HEK293 (cell line): ENCODE measurements around the gene ZNF608.
A peak's percentile ranks its signal among the peaks of the same experiment; 100 is the strongest.

Experiments used
- CTCF ChIA-PET: fragments of 350-600 bp; formaldehyde crosslinking; extraction: SDS; loops from one replicate; lab custom pipeline; 2021; ENCODE audit warnings: antibody characterized with exemption; lab: Yijun Ruan, JAX
- POLR2A ChIA-PET: fragments of 300-600 bp; formaldehyde crosslinking; extraction: SDS; loops from one replicate; lab custom pipeline; 2020; ENCODE audit warnings: antibody characterized with exemption, inconsistent platforms; lab: Yijun Ruan, JAX
- H3K27ac ChIP-seq: fragments of 200-500 bp; sonication (Bioruptor generic); 2 replicates; pipeline ENCODE4 v1.5.1; 2014; ENCODE audit warnings: low read depth, low read length, control low read depth, inconsistent platforms; ENCODE audit errors: extremely low read depth
- H3K36me3 ChIP-seq, 2 experiments: fragments of 200-500 bp in 1 of 2; sonication (Bioruptor generic) in 1 of 2; 1 replicate in 1 of 2; 2 replicates in 1 of 2; pipeline ENCODE4 v1.5.1; 2014 to 2017; ENCODE audit warnings: inconsistent platforms in 2 of 2, low read length in 2 of 2; ENCODE audit not compliant: control insufficient read depth in 2 of 2, insufficient read depth in 1 of 2
- H3K4me1 ChIP-seq: fragments of 200-500 bp; sonication (Bioruptor generic); 2 replicates; pipeline ENCODE4 v1.5.1; 2014; ENCODE audit warnings: mild to moderate bottlenecking, low read length, inconsistent platforms; ENCODE audit not compliant: control insufficient read depth, insufficient read depth
- H3K4me3 ChIP-seq: 2 replicates; pipeline ENCODE4 v1.5.1; 2011; ENCODE audit warnings: low read depth, mild to moderate bottlenecking, control low read depth, low read length, moderate library complexity
- H3K9me3 ChIP-seq: fragments of 200-500 bp; sonication (Bioruptor generic); 2 replicates; pipeline ENCODE4 v1.5.1; 2014; ENCODE audit warnings: low read depth, low read length, inconsistent platforms; ENCODE audit not compliant: control insufficient read depth, insufficient read depth
- HOXC10 ChIP-seq: sonication (generic); formaldehyde crosslinking; IDR thresholded peaks from 2 replicates; pipeline ENCODE4 v1.8.1; 2023; ENCODE audit warnings: mild to moderate bottlenecking, missing genetic modification reagents
- KLF10 ChIP-seq: fragments of 450-650 bp; IDR thresholded peaks from 2 replicates; pipeline ENCODE4 v1.5.1; 2018; ENCODE audit warnings: missing biosample characterization, mild to moderate bottlenecking, missing genetic modification characterization
- KLF9 ChIP-seq: fragments of 450-650 bp; formaldehyde crosslinking; IDR thresholded peaks from 2 replicates; pipeline ENCODE4 v1.5.1; 2016; ENCODE audit warnings: missing biosample characterization, missing genetic modification characterization, low read depth
- OSR2 ChIP-seq: fragments of 450-650 bp; formaldehyde crosslinking; IDR thresholded peaks from 2 replicates; pipeline ENCODE4 v1.5.1; 2016; ENCODE audit warnings: missing biosample characterization, missing genetic modification characterization
- OVOL3 ChIP-seq: fragments of 450-650 bp; formaldehyde crosslinking; IDR thresholded peaks from 2 replicates; pipeline ENCODE4 v1.5.1; 2016; ENCODE audit warnings: missing biosample characterization, missing genetic modification characterization
- PRDM1 ChIP-seq: fragments of 450-650 bp; formaldehyde crosslinking; IDR thresholded peaks from 2 replicates; pipeline ENCODE4; 2016; ENCODE audit warnings: missing biosample characterization, missing genetic modification characterization
- RBAK ChIP-seq: fragments of 450-650 bp; formaldehyde crosslinking; IDR thresholded peaks from 2 replicates; pipeline ENCODE4 v1.5.1; 2016; ENCODE audit warnings: missing biosample characterization, missing genetic modification characterization
- SCRT1 ChIP-seq: fragments of 450-650 bp; formaldehyde crosslinking; IDR thresholded peaks from 2 replicates; pipeline ENCODE4 v1.5.1; 2016; ENCODE audit warnings: missing biosample characterization, missing genetic modification characterization, borderline replicate concordance
- WT1 ChIP-seq: fragments of 450-650 bp; formaldehyde crosslinking; IDR thresholded peaks from 2 replicates; pipeline ENCODE4 v1.5.1; 2016; ENCODE audit warnings: missing biosample characterization, missing genetic modification characterization
- ZBTB11 ChIP-seq: fragments of 450-650 bp; formaldehyde crosslinking; conservative IDR thresholded peaks from 2 replicates; pipeline ENCODE4 v1.5.1; 2016; ENCODE audit warnings: low read depth, missing biosample characterization, missing genetic modification characterization
- ZFP69B ChIP-seq: fragments of 450-650 bp; formaldehyde crosslinking; IDR thresholded peaks from 2 replicates; pipeline ENCODE4 v1.5.1; 2016; ENCODE audit warnings: missing biosample characterization, missing genetic modification characterization
- ZIC2 ChIP-seq: fragments of 450-650 bp; formaldehyde crosslinking; IDR thresholded peaks from 2 replicates; pipeline ENCODE4 v1.5.1; 2016; ENCODE audit warnings: missing biosample characterization, missing genetic modification characterization
- ZNF114 ChIP-seq: fragments of 450-650 bp; formaldehyde crosslinking; IDR thresholded peaks from 2 replicates; pipeline ENCODE4 v1.5.0; 2017; ENCODE audit warnings: missing biosample characterization, missing genetic modification characterization
- ZNF174 ChIP-seq: fragments of 450-650 bp; formaldehyde crosslinking; IDR thresholded peaks from 2 replicates; pipeline ENCODE4 v1.5.0; 2017; ENCODE audit warnings: missing biosample characterization, mild to moderate bottlenecking, missing genetic modification characterization
- ZNF223 ChIP-seq: fragments of 450-650 bp; formaldehyde crosslinking; IDR thresholded peaks from 2 replicates; pipeline ENCODE4 v1.5.1; 2016; ENCODE audit warnings: missing biosample characterization, missing genetic modification characterization
- ZNF266 ChIP-seq: fragments of 450-650 bp; formaldehyde crosslinking; IDR thresholded peaks from 2 replicates; pipeline ENCODE4 v1.5.1; 2016; ENCODE audit warnings: missing biosample characterization, missing genetic modification characterization, low read depth
- ZNF324 ChIP-seq: fragments of 450-650 bp; formaldehyde crosslinking; IDR thresholded peaks from 2 replicates; pipeline ENCODE4 v1.5.1; 2016; ENCODE audit warnings: missing biosample characterization, missing genetic modification characterization
- ZNF391 ChIP-seq: fragments of 450-650 bp; formaldehyde crosslinking; IDR thresholded peaks from 2 replicates; pipeline ENCODE4 v1.5.1; 2016; ENCODE audit warnings: low read depth, missing biosample characterization, missing genetic modification characterization, borderline replicate concordance
- ZNF398 ChIP-seq: fragments of 450-650 bp; formaldehyde crosslinking; IDR thresholded peaks from 2 replicates; pipeline ENCODE4 v1.5.1; 2017; ENCODE audit warnings: missing biosample characterization, missing genetic modification characterization
- ZNF792 ChIP-seq: fragments of 450-650 bp; formaldehyde crosslinking; IDR thresholded peaks from 2 replicates; pipeline ENCODE4 v1.5.1; 2016; ENCODE audit warnings: missing biosample characterization, missing genetic modification characterization
- TF ChIP-seq, protein P1 (sequence below): fragments of 450-650 bp; formaldehyde crosslinking; IDR thresholded peaks from 2 replicates; pipeline ENCODE4 v1.5.1; 2016; ENCODE audit warnings: missing biosample characterization, missing genetic modification characterization
- TF ChIP-seq, protein P2 (sequence below): fragments of 450-650 bp; formaldehyde crosslinking; IDR thresholded peaks from 2 replicates; pipeline ENCODE4 v1.5.1; 2016; ENCODE audit warnings: missing biosample characterization, missing genetic modification characterization

Gene ZNF608

DNA sequence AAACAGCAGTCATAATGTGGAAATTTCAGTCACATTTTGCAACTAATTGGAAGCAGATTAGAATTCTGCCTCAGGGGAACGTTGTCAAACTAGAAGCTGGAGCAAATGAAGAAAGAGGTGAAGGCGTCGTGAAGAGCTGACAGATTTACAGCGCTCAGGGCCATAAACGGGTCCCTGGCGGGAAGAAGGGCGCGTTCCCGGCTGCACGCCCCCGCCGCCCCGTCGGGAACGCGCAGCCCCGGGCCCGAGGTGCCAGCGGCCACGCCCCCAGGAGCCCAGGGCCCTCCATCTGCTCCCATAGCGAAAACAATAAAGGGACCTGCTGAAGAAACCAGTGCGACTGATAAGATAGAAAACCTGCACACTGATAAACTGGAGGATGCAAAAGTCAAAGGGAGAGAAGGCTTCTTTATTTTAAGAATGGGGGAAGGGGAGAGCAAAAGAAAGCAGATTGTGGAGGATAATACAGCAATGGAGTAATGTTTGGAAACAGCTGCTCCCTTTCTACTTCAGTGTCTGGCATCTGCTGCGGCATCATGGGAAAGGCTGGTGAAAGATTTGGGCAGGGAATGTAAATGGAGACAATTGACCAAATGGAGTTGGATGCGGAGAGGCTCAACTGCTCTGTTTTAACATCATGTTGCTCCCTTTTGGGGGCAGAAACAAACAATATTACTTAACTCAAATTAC lies 11.1 kb downstream of the ZNF608 start (continued):
- TF ChIP-seq ZBTB11 (tag by site-specific recombination) (peak; percentile 35; the same call in 1 of the 2 replicates), ZFP69B (tag by site-specific recombination) (peak; percentile 77), ZNF324 (peak; percentile 94)
- TF ChIP-seq, protein P1, sequence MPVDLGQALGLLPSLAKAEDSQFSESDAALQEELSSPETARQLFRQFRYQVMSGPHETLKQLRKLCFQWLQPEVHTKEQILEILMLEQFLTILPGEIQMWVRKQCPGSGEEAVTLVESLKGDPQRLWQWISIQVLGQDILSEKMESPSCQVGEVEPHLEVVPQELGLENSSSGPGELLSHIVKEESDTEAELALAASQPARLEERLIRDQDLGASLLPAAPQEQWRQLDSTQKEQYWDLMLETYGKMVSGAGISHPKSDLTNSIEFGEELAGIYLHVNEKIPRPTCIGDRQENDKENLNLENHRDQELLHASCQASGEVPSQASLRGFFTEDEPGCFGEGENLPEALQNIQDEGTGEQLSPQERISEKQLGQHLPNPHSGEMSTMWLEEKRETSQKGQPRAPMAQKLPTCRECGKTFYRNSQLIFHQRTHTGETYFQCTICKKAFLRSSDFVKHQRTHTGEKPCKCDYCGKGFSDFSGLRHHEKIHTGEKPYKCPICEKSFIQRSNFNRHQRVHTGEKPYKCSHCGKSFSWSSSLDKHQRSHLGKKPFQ (tag by site-specific recombination), result peak; percentile 96

DNA sequence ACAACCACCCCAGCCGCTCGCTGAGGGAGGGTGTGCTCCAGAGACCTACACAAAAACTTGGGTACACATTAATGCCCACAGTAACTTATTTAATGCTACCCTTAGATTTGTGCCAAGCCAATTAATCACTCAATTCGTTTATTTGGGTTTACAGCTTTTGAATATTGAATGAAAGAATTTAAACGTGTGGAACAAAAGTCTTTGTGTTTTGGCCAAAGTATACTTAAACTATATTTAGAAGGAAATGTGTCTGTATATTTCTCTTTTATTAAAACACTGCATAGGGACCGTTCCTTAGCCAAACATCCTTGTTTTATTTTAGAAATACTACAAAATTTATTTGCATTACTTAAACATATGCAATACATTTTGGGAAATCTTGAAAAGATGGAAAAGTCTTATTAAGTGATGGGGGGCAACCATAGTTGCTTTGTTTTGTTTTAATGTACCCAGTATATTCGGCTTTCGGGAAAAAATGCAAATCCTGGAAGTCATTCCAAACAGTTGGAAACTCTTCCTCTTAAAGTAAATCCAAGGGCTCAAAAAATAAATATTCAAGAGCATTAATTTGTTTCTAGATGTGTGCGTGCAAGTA lies 11.8 kb downstream of the ZNF608 start:
- peak overlapping the region; percentile 86 for H3K27ac ChIP-seq
- POLR2A ChIA-PET, result no interaction called here
- H3K36me3 ChIP-seq, result no peaks in the 10 kb centered on the region
- TF ChIP-seq KLF9, result no peak
- TF ChIP-seq, protein P2, sequence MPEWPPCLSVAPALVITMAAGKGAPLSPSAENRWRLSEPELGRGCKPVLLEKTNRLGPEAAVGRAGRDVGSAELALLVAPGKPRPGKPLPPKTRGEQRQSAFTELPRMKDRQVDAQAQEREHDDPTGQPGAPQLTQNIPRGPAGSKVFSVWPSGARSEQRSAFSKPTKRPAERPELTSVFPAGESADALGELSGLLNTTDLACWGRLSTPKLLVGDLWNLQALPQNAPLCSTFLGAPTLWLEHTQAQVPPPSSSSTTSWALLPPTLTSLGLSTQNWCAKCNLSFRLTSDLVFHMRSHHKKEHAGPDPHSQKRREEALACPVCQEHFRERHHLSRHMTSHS (tag by site-specific recombination), result no peak
- TF ChIP-seq ZNF398 (tag by site-specific recombination), result no peak
- TF ChIP-seq ZNF391 (tag by site-specific recombination), result no peak
- no peak for TF ChIP-seq OVOL3 (tag by site-specific recombination)
- no peaks in the 10 kb centered on the region for H3K9me3 ChIP-seq
- peaks cover 76% of the 10 kb centered on the region for H3K4me1 ChIP-seq
- H3K4me3 ChIP-seq, result no peak overlapping the region
- CTCF ChIA-PET, result interaction anchor here (0.6 kb wide), 1 partner anchor 69 kb away, joined by 4 read pairs; no protein-coding TSS in a partner anchor

DNA sequence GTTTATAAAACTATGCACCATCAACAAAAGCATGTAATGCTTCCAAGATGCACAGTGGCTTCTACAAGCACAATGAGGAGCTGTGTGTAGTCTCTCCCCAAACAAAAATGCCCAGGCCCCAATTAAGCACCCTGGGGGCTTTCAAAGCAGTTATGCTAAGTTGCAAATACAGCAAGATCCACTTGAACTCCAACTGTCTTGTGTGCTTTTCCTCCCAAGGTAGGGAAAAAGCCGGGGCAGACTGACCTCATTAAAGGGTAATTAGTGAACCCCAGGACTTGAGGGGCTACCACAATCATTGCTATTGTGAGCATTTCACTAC lies 13.1 kb downstream of the ZNF608 start:
- Histone ChIP-seq H3K9me3 (no peaks in the 10 kb centered on the region), H3K27ac (peak overlapping the region; percentile 6; the same call in 1 of the 2 replicates), H3K36me3 (no peaks in the 10 kb centered on the region), H3K4me1 (peaks cover 67% of the 10 kb centered on the region), H3K4me3 (no peak overlapping the region)
- ChIA-PET CTCF (no interaction called here), POLR2A (interaction anchor here (0.7 kb wide), 1 partner anchor 542 kb away, joined by 9 read pairs; no protein-coding TSS in a partner anchor)
- TF ChIP-seq ZNF223 (no peak), ZNF266 (tag by site-specific recombination) (no peak), ZNF114 (tag by site-specific recombination) (no peak), OSR2 (tag by site-specific recombination) (0 out of 2 replicates have a peak, but pooled peaks have one; percentile 9), WT1 (tag by site-specific recombination) (no peak), ZIC2 (tag by site-specific recombination) (peak; percentile 88), SCRT1 (tag by site-specific recombination) (no peak), ZNF792 (no peak), RBAK (tag by site-specific recombination) (no peak), PRDM1 (tag by site-specific recombination) (no peak), ZNF174 (tag by site-specific recombination) (no peak), KLF10 (no peak), HOXC10 (no peak)
- TF ChIP-seq, protein P1 (tag by site-specific recombination), result no peak
